HT-29 (cell line): ENCODE measurements around the gene CTAGE9. TPM values are rescaled to one million over a fixed set of nuclear protein-coding genes. Genes with fewer than 3 reads are reported as not detected.

Experiments
- DNase-seq: peaks from one replicate; pipeline ENCODE4 v3.0.0-alpha.2; 2015; ENCODE audit warnings: low spot score
- total RNA-seq: library from RNA; depleted of rRNA; stranded (reverse); fragments of >200 nt; shearing (Covaris generic); gene quantifications from 2 replicates; pipeline ENCODE4 v1.2.3, GENCODE V29; 2014; rRNA removed

CTAGE9 gene
- total RNA-seq, 1 experiment from 2014 or later: not detected

- DNase-seq: no peak
These were observed 37.6 kb downstream of the CTAGE9 start for GRCh38 chr6:131673184-131673583.

GRCh38 chr6:131669891-131670290 is 40.9 kb downstream of the CTAGE9 start:
- no peak for DNase-seq

- DNase-seq: no peak
These were observed 47.1 kb downstream of the CTAGE9 start for GRCh38 chr6:131663578-131664165.

GRCh38 chr6:131660195-131660594 is 50.6 kb downstream of the CTAGE9 start:
- DNase-seq: no peak

Other genes with a start within 250 kb of the CTAGE9 start
- gene ARG1, start 137.8 kb downstream of the CTAGE9 start, total RNA-seq: not detected in 2 replicates
- 6.5 and 6.7 TPM in 2 replicates for gene MED23, start 82.8 kb downstream of the CTAGE9 start, total RNA-seq
- not detected in 2 replicates for gene ENPP3, start 73.7 kb downstream of the CTAGE9 start, total RNA-seq
- gene OR2A4, start 9.6 kb downstream of the CTAGE9 start, total RNA-seq: not detected in 2 replicates
- 0.03 and 0.33 TPM in 2 replicates for gene ENPP1, start 97.0 kb upstream of the CTAGE9 start, total RNA-seq
- gene CCN2, start 240.4 kb upstream of the CTAGE9 start, total RNA-seq: 29.2 and 32.8 TPM in 2 replicates